Esophagus squamous epithelium (tissue), 4 donors: Measurements from ENCODE around the gene NFKBIZ.

Experiments
- CTCF ChIP-seq, 6 experiments: fragments of 450-650 bp in 4 of 6; fragments of 200-600 bp in 2 of 6; sonication (generic) in 2 of 6; IDR thresholded peaks; one replicate each; pipeline ENCODE4 v1.5.1; 2016 to 2019; ENCODE audit warnings: antibody characterized with exemption in 6 of 6, mild to moderate bottlenecking in 4 of 6, moderate library complexity in 4 of 6
- POLR2A ChIP-seq, 4 donors: fragments of 450-650 bp; IDR thresholded peaks; one replicate each; pipeline ENCODE4 v1.6.1; 2017; ENCODE audit warnings: antibody characterized with exemption in 4 of 4, mild to moderate bottlenecking in 4 of 4, moderate library complexity in 3 of 4

DNA sequence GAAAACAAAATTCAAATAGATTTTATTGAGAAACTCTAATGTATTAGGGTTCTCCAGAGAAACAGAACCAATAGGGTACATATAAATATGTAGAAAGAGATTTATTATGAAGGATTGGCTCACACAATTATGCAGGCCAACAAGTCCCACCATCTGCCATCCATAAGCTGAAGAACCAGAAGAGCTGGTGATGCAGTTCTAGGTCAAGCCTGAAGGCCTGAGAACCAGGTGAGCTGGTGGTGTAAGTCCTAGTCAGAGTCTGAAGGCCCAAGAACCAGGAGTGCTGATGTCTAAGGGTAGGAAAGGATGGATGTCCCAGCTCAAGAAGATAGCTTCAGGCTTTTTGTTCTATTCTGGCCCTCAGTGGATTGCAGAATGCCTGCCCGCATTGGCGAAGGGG is 2.6 kb upstream of the NFKBIZ start:
- TF ChIP-seq CTCF (IDR thresholded peaks at IDR 0.05) (peak in 1 of 6 experiments; percentile 15), POLR2A (IDR thresholded peaks at IDR 0.05) (no peak)
